Measurements from ENCODE around the gene ECM1. TPM values are rescaled to one million over a fixed set of nuclear protein-coding genes. Genes with fewer than 3 reads are reported as not detected.

Gene ECM1
- total and polyA plus RNA-seq, 2 of the 8 experiments (the other 6 are each of a cell fraction or from before 2014, with no cell fraction given) = 0.95 to 0.98 TPM

GRCh38 chr1:150549496-150550221 is 41.8 kb downstream of the ECM1 start (continued):
- TF ChIP-seq CTCF (IDR thresholded peaks at IDR 0.05; ENCODE audit: control extremely low read depth in 1 of 3, insufficient read depth in 1 of 3, low read depth in 1 of 3, low read length in 3 of 3) = peak in 1 of 3 experiments; percentile 0; a peak in 1 of 4 replicates
